Loucy (cell line): ENCODE measurements around the gene PDGFA.

ENCODE experiments used
- EZH2phosphoT487 ChIP-seq: fragments of 200-600 bp; IDR thresholded peaks from 2 replicates; pipeline ENCODE4 v1.6.1; 2018; ENCODE audit warnings: antibody characterized with exemption, mild to moderate bottlenecking, moderate library complexity, borderline replicate concordance
- TF ChIP-seq, protein P1 (sequence below): fragments of 200-600 bp; sonication (generic); conservative IDR thresholded peaks from 2 replicates; pipeline ENCODE4 v1.5.1; 2014; ENCODE audit warnings: mild to moderate bottlenecking, antibody characterized with exemption, low read length

- TF ChIP-seq, protein P1, sequence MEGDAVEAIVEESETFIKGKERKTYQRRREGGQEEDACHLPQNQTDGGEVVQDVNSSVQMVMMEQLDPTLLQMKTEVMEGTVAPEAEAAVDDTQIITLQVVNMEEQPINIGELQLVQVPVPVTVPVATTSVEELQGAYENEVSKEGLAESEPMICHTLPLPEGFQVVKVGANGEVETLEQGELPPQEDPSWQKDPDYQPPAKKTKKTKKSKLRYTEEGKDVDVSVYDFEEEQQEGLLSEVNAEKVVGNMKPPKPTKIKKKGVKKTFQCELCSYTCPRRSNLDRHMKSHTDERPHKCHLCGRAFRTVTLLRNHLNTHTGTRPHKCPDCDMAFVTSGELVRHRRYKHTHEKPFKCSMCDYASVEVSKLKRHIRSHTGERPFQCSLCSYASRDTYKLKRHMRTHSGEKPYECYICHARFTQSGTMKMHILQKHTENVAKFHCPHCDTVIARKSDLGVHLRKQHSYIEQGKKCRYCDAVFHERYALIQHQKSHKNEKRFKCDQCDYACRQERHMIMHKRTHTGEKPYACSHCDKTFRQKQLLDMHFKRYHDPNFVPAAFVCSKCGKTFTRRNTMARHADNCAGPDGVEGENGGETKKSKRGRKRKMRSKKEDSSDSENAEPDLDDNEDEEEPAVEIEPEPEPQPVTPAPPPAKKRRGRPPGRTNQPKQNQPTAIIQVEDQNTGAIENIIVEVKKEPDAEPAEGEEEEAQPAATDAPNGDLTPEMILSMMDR, result no peak
- no peak for TF ChIP-seq EZH2phosphoT487
These were observed 64.3 kb downstream of the PDGFA start for GRCh38 chr7:455110-455928.
